Panc1 (cell line): ENCODE data around the gene KAZN. TPM values are rescaled to one million over a fixed set of nuclear protein-coding genes. Genes with fewer than 3 reads are reported as not detected.

ENCODE experiments used
- ATAC-seq: fragments of 200-7000 bp; cut with Tn5 transposase; 2 replicates; pipeline ENCODE4 v1.9.1; 2020; ENCODE audit warnings: mild to moderate bottlenecking, moderate library complexity
- BruUV-seq: library from RNA; stranded (reverse); fragments of 400-500 nt; replicated peaks from 2 replicates; lab custom pipeline; 2021; lab: Mats Ljungman, UMichigan
- CTCF ChIA-PET: fragments of 300-600 bp; sonication (Branson Sonifier 250); formaldehyde crosslinking; loops from one replicate; lab custom pipeline; 2022; ENCODE audit warnings: antibody characterized with exemption; lab: Charles Lee
- POLR2A ChIA-PET: fragments of 300-600 bp; sonication (Branson Sonifier 250); formaldehyde crosslinking; loops from one replicate; lab custom pipeline; 2022; ENCODE audit warnings: antibody characterized with exemption; lab: Charles Lee
- DNase-seq: peaks from one replicate; pipeline ENCODE4 v3.0.0-alpha.2; 2010; ENCODE audit warnings: low read depth, low spot score
- H3K27ac ChIP-seq: 2 replicates; pipeline ENCODE4 v1.5.1; 2011; ENCODE audit warnings: mild to moderate bottlenecking, low read length, inconsistent platforms
- H3K27me3 ChIP-seq: fragments of 200-500 bp; sonication (Bioruptor generic); 2 replicates; pipeline ENCODE4 v1.6.0; 2014; ENCODE audit warnings: low read length, inconsistent platforms; ENCODE audit not compliant: control insufficient read depth, insufficient read depth
- H3K36me3 ChIP-seq: fragments of 200-500 bp; sonication (Bioruptor generic); 2 replicates; pipeline ENCODE4 v1.5.1; 2014; ENCODE audit warnings: inconsistent platforms, mild to moderate bottlenecking, low read length, moderate library complexity; ENCODE audit not compliant: control insufficient read depth, insufficient read depth
- H3K4me1 ChIP-seq: 2 replicates; pipeline ENCODE4 v1.5.1; 2011; ENCODE audit warnings: inconsistent platforms, mild to moderate bottlenecking, low read length, moderate library complexity; ENCODE audit not compliant: control insufficient read depth, insufficient read depth
- H3K4me3 ChIP-seq, 2 experiments: 2 replicates each; pipeline ENCODE4 v1.5.1; 2011 to 2012; ENCODE audit warnings: low read depth in 2 of 2, low read length in 2 of 2, mild to moderate bottlenecking in 2 of 2, inconsistent platforms in 1 of 2, moderate library complexity in 1 of 2
- H3K9me3 ChIP-seq: fragments of 200-500 bp; sonication (Bioruptor generic); 2 replicates; pipeline ENCODE4 v1.5.1; 2014; ENCODE audit warnings: low read depth, mild to moderate bottlenecking, inconsistent platforms, low read length, moderate library complexity; ENCODE audit not compliant: control insufficient read depth, insufficient read depth
- CTCF ChIP-seq: fragments of 450-650 bp; IDR thresholded peaks from 2 replicates; pipeline ENCODE4 v1.5.1; 2017; ENCODE audit warnings: mild to moderate bottlenecking
- POLR2AphosphoS5 ChIP-seq: IDR thresholded peaks from 2 replicates; pipeline ENCODE4 v1.6.1; 2012; ENCODE audit warnings: mild to moderate bottlenecking, low read depth, low read length, moderate library complexity
- REST ChIP-seq, 2 experiments: IDR thresholded peaks; 2 replicates each; pipeline ENCODE4 v1.6.1; 2011 to 2012; ENCODE audit warnings: low read depth in 2 of 2, control low read depth in 1 of 2, low read length in 1 of 2, mild to moderate bottlenecking in 1 of 2, moderate library complexity in 1 of 2; ENCODE audit not compliant: insufficient read depth in 1 of 2
- SIN3A ChIP-seq: IDR thresholded peaks from 2 replicates; pipeline ENCODE4 v1.6.1; 2012; ENCODE audit warnings: low read depth, mild to moderate bottlenecking, low read length, moderate library complexity, borderline replicate concordance; ENCODE audit not compliant: insufficient read depth
- TCF7L2 ChIP-seq: IDR thresholded peaks from 2 replicates; pipeline ENCODE4 v1.6.1; 2011; ENCODE audit warnings: mild to moderate bottlenecking, low read depth, low read length, inconsistent platforms
- in situ Hi-C: cut with HindIII; loops from 2 replicates; pipeline ENCODE4 v1.10.0; 2016; ENCODE audit warnings: low sequenced_read_pairs, low pct_unique_long_range_greater_than_20kb
- intact Hi-C: fragments of 100-400 bp; cut with micrococcal nuclease; formaldehyde crosslinking; loops from one replicate; pipeline ENCODE4 v1.10.0; 2022; ENCODE audit not compliant: unreplicated experiment
- total RNA-seq: library from RNA; stranded (reverse); gene quantifications from one replicate; pipeline ENCODE4 v1.2.1, GENCODE V29; 2021; ENCODE audit not compliant: unreplicated experiment

The KAZN gene
- total RNA-seq, 1 experiment from 2014 or later: 6.6 TPM

DNA sequence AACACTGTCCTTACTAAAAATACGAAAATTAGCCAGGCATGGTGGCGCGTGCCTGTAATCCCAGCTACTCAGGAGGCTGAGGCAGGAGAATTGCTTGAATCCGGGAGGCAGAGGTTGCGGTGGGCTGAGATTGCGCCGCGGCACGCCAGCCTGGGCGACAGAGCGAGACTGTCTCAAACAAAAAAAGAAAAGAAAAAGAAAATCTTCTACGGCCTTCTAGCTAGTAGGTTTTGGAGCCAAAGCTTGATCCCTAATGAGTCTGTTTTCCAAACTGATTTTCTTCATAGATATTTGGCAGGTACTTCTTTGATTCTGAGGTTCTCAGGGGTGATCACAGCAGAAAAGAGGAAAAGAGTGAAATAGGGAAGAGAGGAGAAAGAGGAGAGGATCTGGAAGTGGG lies 372.7 kb downstream of the KAZN start:
- no peak for ATAC-seq
- Histone ChIP-seq H3K4me1 (no peaks in the 10 kb centered on the region; the same call in 1 of the 2 replicates), H3K27me3 (no peaks in the 10 kb centered on the region), H3K9me3 (peaks cover 5% of the 10 kb centered on the region; the same call in 1 of the 2 replicates), H3K4me3 (no peak overlapping the region), H3K36me3 (no peaks in the 10 kb centered on the region), H3K27ac (no peak overlapping the region)
- BruUV-seq: no TSS peak
- POLR2A ChIA-PET: no interaction called here
- no peak for DNase-seq
- CTCF ChIA-PET: no interaction called here
- TF ChIP-seq POLR2AphosphoS5: no peak
- no peak for TF ChIP-seq CTCF
- no peak for TF ChIP-seq REST (IDR thresholded peaks at IDR 0.05; ENCODE audit: insufficient read depth in 1 of 2, low read depth in 2 of 2, low read length in 1 of 2)
- TF ChIP-seq TCF7L2: no peak
- no peak for TF ChIP-seq SIN3A
- intact Hi-C loops (no loop called here), in situ Hi-C loops (no loop called here)

DNA sequence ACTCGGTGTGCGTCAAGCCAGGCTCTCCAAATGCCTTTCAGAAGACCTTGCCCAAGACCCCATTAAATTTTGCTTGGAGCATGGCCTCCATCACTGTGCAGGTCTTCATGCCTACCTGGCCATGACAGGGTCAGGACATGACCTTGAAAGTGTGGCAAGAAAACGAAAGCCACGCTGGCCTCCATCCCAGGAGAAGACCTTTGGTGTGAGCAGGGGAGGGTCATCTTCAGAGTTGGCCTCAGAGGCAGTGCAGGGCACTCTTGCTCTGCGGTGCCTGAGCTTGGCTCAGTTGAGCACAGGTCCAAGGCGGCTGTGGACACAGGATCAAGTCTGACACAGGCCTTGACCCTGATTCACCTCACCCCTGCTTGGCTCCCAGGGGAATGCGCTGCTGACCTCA lies 373.6 kb downstream of the KAZN start:
- CTCF ChIA-PET: interaction anchor here (0.5 kb wide), 1 partner anchor 257 kb away, joined by 3 read pairs; no protein-coding TSS in a partner anchor
- no TSS peak for BruUV-seq
- POLR2A ChIA-PET: no interaction called here
- in situ Hi-C loops: no loop called here
- TF ChIP-seq REST (IDR thresholded peaks at IDR 0.05; ENCODE audit: insufficient read depth in 1 of 2, low read depth in 2 of 2, low read length in 1 of 2) (no peak), POLR2AphosphoS5 (no peak), SIN3A (no peak), CTCF (no peak), TCF7L2 (no peak)
- no peaks in the 10 kb centered on the region for H3K36me3 ChIP-seq
- no peaks in the 10 kb centered on the region; the same call in 1 of the 2 replicates for H3K4me1 ChIP-seq
- intact Hi-C loops: no loop called here
- DNase-seq (no peak), ATAC-seq (no peak)
- H3K4me3 ChIP-seq: no peak overlapping the region
- H3K9me3 ChIP-seq: peaks cover 5% of the 10 kb centered on the region; the same call in 1 of the 2 replicates
- no peaks in the 10 kb centered on the region for H3K27me3 ChIP-seq
- H3K27ac ChIP-seq: no peak overlapping the region
